SK-MEL-5 (cell line): Measurements from ENCODE around the gene TEX14. TPM values are rescaled to one million over a fixed set of nuclear protein-coding genes. Genes with fewer than 3 reads are reported as not detected.

Experiments
- DNase-seq: peaks from one replicate; pipeline ENCODE4 v3.0.0-alpha.2; 2016; ENCODE audit warnings: low read depth, low spot score
- in situ Hi-C: cut with HindIII; loops from 2 replicates; pipeline ENCODE4 v1.10.0; 2016; ENCODE audit warnings: low sequenced_read_pairs, high pct_unique_total_duplicates, low pct_unique_long_range_greater_than_20kb
- total RNA-seq: library from RNA; depleted of rRNA; stranded (reverse); fragments of >200 nt; shearing (Covaris generic); gene quantifications from 2 replicates; pipeline ENCODE4 v1.2.3, GENCODE V29; 2014

TEX14 gene
- total RNA-seq, 1 experiment from 2014 or later, result 0.55 TPM

DNA sequence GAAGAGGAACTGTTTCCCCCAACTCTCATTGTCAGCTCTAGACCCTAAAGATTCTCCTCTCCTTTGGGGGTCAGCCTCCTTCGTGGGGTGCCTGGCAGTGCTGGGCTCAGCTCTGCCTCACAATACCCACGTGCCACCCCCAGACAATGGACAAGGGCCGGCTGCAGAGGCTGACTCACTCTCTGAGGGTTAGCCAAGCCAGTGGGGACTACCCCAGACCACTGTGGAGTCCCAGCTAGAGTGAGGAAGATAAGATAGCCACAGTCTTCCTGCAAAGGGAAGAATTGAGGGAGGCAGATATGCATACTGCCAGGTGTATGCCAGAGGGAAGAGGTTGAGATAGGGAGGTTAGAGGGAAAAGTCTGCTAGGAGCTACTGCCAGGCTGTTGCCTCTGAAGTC lies 163.9 kb downstream of the TEX14 start:
- in situ Hi-C loops, result no loop called here
- DNase-seq, result no peak

DNA sequence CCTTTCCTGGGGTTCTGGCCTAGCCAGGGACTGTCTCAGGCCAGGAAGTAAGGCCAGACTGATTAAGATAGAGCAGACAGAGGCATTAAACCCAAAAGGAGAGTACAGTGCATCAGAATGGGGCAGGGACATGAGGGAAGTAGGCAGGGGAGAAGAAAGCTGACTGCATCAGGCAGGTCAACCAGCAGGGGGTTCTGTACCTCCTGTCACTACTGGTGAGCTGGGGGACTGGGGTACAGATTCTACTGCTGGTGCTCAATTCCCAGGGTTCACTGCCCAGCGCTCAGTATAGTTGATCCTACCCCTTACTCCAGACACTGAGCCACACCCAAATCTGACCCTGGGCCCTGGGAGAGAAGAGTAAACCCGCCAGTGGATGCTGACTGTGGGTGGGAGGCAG lies 164.5 kb downstream of the TEX14 start:
- in situ Hi-C loops, result no loop called here
- DNase-seq, result no peak

DNA sequence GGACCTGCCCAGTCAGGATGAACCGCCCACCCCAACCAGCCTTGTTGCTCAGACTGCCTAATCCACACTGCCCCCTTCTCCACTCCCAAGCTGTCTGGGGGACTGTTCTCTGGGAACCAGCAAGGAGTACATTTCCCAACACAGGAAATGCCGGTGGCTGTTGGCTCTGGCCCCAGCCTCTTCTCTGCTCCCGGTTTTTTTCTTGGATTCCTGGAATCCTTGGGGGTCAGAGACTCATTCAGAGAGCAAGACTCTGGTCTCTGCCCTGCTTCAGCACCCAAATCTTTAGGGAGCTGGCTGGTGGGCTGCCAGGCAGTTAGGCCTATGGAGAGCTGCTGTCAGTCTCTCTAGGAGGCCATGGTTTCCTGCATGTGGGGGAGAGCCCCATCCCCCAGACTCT lies 166.6 kb downstream of the TEX14 start:
- in situ Hi-C loops, result no loop called here

DNA sequence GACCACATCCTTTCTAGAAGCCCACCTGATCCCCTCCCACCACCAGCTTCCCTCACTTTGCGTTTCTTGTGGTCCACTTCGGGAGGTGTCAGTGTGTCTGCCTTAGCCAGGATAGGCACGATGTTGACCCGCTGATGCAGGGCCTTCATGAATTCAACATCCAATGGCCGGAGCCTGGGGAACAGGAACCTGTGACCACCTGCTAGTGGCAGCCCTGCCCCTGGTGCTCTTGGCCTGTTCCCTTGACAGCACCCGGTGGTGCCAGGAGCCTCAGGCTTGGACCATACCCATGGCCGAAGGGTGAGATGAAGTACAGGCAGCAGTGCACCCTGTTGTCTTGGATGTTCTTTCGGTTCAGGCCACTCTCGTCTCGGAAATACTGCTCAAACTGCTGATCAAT lies 170.2 kb downstream of the TEX14 start:
- in situ Hi-C loops, result no loop called here

More for the DNA sequence above, 166.6 kb downstream of the TEX14 start:
- DNase-seq, result peak; percentile 52

DNA sequence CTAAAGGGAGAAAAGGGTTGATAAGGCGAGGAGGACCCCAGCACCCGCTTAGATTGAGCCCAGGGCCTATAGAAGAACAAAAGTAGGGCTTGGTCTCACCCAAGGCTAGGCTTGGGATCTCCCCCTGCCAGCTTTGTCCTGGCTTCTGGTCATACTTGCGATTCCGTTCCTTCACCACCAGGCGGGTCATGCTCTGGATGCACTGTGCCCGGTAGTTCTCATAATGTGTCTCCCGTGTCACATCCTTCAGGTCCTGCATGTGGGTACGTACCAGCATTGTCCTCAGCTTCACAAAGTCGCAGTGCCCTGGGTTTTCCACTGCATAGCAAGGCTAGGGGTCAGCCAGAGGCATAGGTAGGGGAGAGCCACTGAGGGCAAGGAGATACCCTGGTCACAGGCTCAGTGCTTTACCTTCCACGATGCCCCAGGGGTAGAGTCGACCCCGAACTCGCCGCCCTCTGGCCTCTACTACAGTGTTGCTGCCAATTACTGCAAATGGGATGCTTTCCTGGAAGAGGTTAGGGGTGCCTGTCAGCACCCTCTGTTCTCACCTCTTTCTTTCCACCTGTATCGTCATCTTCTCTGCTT lies 170.9 kb downstream of the TEX14 start:
- peak; percentile 77 for DNase-seq
- in situ Hi-C loops, result no loop called here

More for the DNA sequence above, 170.2 kb downstream of the TEX14 start:
- DNase-seq, result no peak

DNA sequence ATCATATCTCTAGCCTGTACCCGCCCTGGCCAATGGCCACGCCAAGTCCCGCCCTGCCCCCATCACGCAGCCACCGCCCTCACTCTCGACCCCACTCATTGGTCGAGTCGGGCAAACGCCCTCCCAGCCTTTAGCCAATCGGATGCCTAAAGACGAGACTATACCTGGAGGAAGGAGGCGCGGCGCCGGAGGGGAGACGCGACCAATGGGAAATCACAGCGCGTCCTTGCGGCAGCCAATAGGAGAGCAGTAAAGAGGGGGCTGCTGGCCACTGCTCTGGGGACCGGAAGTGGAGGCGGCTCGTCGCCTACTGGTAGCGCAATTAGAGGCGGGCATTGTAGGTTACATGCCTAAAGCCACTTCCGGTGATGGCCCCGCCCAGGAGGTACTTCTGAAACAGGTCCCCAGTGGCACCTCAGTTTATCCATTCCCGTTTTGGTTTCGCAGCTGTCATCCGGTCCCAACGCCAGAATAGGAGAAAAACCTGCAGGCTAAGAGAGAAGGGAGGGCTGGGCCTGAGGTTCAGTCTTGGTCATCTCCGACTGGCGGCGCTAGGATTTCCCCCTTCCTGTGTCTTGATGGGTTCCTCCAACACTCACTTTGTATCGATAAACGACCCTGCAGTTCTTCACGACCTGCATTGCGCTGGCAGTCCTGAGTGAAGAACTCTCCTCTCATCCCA lies 173.8 kb downstream of the TEX14 start:
- in situ Hi-C loops, result no loop called here

DNA sequence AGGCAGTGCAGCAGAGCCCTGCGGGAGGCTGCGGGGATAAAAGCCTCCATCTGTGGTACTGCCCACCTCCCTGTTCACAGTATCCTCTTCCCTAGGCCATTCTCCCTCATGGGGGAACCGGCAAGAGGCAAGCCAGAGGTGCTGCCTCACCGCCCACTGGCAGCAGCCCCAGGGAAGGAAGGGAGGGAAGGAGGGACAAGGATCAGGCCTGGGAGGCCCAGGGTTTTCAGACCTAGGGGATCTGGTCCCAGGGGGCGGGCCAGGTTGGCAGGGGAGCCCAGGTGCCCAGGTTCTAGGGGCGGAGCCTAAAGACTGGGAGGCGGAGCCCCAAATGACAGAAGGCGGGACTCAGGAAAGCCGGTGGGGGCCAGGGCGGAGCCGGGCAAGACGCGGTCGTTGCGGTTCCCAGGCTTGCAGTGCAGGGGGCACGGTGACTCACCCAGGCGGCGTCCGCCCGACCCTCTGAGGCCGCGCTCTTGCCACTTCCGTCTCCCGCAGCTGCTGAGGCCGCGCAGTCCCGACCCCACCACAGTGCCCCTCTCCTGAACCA lies 174.4 kb downstream of the TEX14 start:
- in situ Hi-C loops, result no loop called here
- no peak for DNase-seq

More for the DNA sequence above, 173.8 kb downstream of the TEX14 start:
- DNase-seq, result peak; percentile 100

DNA sequence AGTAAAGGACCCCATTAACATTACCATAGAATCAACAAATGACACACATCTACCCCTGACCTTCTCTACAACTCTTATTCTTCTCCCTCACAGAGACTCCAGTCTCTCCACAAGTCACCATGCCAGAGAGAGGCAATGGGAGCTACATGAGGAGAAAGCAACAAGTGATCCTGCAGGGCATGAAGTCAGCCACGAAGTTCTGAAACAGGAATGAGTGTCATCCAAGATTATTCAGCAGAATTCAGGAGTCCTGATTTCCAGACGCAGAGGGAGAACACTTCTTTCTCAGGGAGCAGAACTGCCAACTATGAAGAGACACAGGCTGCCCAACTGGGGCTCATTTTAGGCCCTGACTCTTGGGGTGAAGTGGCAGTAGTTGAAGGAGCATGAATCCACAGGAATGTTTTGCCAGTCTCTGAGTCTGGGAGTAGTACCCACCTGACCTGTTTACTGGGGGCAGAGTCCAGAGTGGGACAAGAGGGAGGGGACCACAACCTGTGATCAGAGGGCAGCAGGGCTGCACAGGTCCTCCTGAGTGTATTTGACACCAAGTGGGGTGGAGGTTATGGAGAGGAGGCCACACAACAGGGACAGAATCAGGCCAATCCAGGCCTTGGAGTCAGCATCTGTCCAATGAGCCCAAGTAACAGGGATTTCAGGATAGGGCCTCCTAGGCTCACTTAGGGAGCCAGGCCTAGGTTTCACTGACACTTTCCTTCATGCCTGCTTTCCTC lies 175.0 kb downstream of the TEX14 start:
- in situ Hi-C loops, result no loop called here
- no peak for DNase-seq

DNA sequence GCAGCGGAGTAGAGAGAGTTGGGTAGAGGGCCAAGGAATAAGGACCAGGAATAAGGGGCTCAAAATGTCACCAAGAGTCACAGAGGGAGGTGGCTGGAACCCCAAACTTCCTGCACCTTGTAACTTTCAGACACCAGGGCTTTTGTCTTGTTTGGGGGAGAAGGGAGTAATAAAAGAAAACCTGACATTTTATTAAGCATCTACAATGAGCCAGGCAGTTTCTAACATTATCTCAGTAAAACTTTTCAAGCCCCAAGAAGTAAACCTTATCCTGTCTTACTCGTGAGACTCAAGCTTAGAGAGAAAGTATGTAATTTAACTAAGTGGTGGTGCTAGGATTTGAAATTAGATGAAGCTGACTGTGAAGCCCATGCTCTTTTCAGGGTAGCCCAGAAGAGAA lies 176.6 kb downstream of the TEX14 start:
- in situ Hi-C loops, result no loop called here
- DNase-seq, result no peak

DNA sequence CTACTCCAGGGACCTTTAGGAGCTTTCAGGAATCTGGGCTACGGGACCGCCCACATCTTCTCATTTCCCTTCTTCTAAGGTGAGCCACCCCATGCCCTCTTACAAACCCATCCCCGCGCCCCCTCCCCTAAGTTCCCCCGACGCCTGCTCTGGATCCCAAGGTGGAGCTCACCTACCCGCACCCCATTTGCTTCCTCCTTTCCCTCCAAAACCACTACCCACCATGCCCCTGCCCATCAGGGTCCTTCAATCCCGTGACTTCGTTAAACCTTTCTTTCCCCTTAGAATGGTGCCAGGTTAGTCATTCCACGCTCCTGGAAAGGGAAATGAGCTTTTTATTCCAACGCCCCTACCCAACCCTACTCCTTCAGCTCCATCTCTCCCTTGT lies 177.1 kb downstream of the TEX14 start:
- no peak for DNase-seq
- in situ Hi-C loops, result no loop called here

DNA sequence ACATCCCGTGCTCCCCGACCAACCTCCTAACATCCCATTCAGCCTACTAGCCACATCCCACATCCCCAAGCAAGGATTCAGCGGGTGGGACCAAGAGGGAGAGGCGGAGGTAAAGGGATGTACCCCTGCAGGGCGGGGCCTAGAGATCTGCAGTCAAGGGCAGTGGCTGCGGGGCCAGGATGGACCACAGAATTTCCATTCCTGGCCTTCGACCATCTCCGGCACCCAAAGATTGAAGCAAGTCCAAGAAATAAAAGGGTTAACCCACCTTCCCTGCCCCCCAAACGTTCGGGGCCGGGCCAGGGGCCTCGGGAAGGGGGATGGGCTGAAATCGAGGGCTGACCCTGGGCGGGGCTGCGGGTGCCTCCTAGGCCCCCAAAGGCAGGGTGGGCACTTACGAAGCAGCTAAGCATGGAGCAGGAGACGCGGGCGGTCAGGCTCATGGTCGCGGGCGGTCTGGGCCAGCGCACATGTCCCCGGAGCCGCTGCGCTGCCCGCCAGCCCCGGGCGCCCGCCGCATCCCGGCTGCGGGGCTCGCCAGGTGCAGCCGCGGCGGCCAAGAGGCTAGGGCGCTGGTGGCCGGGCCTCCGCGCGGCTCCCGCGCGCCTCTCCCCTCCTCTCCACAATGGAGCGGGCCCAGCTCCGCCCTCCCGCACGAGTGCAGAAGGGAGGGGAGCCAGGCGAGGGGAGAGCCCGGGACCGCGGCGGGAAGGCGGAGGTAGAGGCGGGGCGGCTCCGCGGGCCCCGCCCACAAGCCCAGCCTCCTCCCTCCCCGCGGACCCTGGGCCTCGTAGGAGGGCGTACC lies 177.7 kb downstream of the TEX14 start, which contains the start of gene MTMR4:
Gene MTMR4 (minus strand): TSS at position 674 of the 805 bp plus-strand sequence. CDS start 231 bp downstream, at position 443.
- peak; percentile 83 for DNase-seq
- in situ Hi-C loops, result no loop called here

DNA sequence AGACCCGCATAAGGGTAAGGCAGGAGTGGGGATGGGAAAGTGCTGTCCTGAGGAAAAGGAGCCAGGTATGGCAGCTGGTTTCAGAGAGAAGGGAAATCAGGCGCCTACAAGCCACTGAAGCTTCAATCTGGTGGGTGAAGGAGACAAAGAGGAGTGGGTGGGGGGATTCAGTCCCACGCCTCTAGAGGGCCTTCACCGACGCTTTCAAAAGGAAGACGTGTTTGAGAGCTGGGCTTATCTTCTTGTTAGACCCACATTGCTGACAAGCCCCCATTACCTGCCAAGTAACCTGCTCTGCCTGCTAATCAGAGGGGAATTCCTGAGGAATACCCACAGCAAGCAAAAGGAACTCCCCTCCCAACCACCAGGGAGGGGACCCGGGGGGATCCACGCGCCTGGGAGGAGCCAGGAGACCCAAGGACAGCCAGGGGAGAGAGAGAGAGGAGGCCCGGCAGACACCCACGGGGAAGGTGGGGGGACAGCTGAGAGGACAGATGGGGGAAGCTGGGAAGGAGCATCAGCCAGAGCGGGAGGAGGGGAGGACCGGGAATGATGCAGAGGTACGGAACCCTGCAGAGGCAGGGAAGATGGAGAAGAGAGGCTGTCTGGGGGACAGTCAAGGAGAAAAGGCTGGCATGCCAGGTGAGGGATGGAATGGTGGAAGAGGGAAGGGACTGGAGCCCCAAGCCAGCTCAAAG lies 178.4 kb downstream of the TEX14 start:
- in situ Hi-C loops, result no loop called here

DNA sequence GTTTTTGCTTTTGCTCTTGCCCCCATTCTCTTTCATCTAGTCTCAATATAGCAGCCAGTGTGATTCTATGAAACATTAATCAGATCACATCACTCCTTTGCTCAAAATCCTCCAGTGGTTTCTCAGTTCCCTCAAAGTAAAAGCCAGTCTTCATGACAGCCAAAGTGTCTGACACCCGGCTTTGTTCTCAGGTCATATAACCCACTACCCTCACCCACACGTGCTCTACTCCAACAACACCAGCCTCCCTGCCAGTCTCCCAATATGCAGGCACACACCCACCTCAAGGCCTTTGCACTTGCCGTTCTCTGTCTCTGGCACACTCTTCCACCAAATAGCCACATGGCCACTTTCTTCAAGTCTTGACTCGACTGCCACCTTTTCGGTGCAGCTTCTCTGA lies 181.8 kb downstream of the TEX14 start:
- DNase-seq, result no peak
- in situ Hi-C loops, result no loop called here

More for the DNA sequence above, 178.4 kb downstream of the TEX14 start:
- DNase-seq, result no peak

DNA sequence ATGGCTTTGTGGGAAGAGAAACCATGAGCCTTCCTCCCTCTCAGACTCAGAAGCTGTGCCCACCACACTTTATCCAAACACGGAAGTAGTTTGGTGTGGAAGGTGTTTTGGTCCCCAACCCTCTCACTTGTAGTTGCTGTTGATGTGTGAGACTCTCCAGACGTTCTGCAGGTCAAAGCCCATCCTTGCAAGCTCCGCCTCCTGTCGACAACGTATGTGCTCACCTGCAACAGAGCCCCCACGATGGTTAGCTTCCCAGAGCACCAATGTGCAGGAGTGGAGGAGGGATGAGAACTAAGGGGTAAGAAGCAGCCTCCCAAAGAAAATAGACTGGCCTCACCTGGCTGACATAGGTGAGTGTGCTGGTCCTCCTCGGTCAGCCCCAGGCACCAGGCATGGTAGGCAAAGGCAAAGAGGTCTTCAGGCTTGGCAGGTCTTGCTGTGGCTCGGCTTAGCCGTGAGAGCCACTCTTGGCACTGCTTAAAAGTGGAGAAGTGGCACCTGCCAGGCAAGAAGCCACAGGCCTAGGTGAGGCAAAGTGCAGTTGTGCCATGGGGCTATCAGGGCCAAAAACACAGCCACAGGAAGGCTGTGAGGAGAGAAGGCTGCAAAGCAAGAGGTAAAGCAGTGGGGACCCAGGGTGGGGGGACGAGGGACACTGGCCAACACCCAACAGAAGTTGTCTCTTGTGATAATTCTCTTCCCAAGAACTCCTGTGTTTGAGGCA lies 183.3 kb downstream of the TEX14 start:
- in situ Hi-C loops, result no loop called here
- DNase-seq, result no peak

DNA sequence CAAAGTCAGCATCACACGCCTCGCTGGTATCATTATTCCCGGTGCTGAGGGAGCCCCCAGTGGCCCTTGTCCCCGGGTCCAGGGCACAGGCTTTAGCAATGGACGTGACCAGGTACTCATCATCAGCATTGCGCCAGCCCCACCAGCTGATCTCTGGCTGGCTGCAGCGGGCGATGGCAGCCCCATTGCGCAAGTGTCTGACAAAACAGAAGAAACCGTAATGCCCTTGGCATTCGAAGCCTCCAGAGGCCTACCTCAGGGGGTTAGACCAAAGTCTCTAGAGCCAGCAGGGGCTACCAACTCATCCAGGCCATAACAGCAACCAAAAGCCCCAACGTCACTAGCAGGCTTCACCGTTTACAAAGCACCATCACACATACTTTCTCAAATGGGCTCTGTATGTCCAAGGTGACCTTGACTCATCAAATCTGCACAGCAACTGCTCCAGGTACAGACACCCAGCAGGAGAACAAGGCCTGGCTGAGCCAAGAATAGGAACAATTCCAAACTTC lies 184.7 kb downstream of the TEX14 start:
- no peak for DNase-seq
- in situ Hi-C loops, result no loop called here
